ENCODE data around the gene FARP2.

Gene FARP2

GRCh38 chr2:241499146-241499965 is 143.3 kb downstream of the FARP2 start:
- H3K4me3 ChIP-seq (ENCODE audit: low read depth, low read length): no peak overlapping the region
- no peak for TF ChIP-seq CTCF (IDR thresholded peaks at IDR 0.05; ENCODE audit: low read depth, low read length)

GRCh38 chr2:241500016-241500415 is 143.9 kb downstream of the FARP2 start:
- TF ChIP-seq CTCF (IDR thresholded peaks at IDR 0.05; ENCODE audit: low read depth, low read length): no peak
- H3K4me3 ChIP-seq (ENCODE audit: low read depth, low read length): no peak overlapping the region

GRCh38 chr2:241500431-241500975 is 144.4 kb downstream of the FARP2 start:
- TF ChIP-seq CTCF (IDR thresholded peaks at IDR 0.05; ENCODE audit: low read depth, low read length): no peak
- no peak overlapping the region for H3K4me3 ChIP-seq (ENCODE audit: low read depth, low read length)

GRCh38 chr2:241501099-241501541 is 145.0 kb downstream of the FARP2 start:
- no peak for TF ChIP-seq CTCF (IDR thresholded peaks at IDR 0.05; ENCODE audit: low read depth, low read length)
- no peak overlapping the region for H3K4me3 ChIP-seq (ENCODE audit: low read depth, low read length)

GRCh38 chr2:241501551-241501950 is 145.5 kb downstream of the FARP2 start:
- no peak overlapping the region for H3K4me3 ChIP-seq (ENCODE audit: low read depth, low read length)
- no peak for TF ChIP-seq CTCF (IDR thresholded peaks at IDR 0.05; ENCODE audit: low read depth, low read length)

GRCh38 chr2:241502281-241502680 is 146.2 kb downstream of the FARP2 start:
- TF ChIP-seq CTCF (IDR thresholded peaks at IDR 0.05; ENCODE audit: low read depth, low read length): no peak
- H3K4me3 ChIP-seq (ENCODE audit: low read depth, low read length): no peak overlapping the region

GRCh38 chr2:241503776-241504392 is 147.8 kb downstream of the FARP2 start:
- TF ChIP-seq CTCF (IDR thresholded peaks at IDR 0.05; ENCODE audit: low read depth, low read length): no peak
- H3K4me3 ChIP-seq (ENCODE audit: low read depth, low read length): no peak overlapping the region

All from WI38 (cell line).